UCSD-AML1 (cell line): Measurements from ENCODE around the gene MED25.
A peak's percentile ranks its signal among the peaks of the same experiment; 100 is the strongest.
"Not testable (repeated sequence)": the region's sequence is repeated elsewhere in the genome, so short reads cannot be mapped to it uniquely, and the experiment has no call there.

ENCODE experiments used
- DNase-seq: peaks from one replicate; lab custom pipeline; 2025; ENCODE audit not compliant: unreplicated experiment; lab: John Stamatoyannopoulos, UW

The MED25 gene

DNA sequence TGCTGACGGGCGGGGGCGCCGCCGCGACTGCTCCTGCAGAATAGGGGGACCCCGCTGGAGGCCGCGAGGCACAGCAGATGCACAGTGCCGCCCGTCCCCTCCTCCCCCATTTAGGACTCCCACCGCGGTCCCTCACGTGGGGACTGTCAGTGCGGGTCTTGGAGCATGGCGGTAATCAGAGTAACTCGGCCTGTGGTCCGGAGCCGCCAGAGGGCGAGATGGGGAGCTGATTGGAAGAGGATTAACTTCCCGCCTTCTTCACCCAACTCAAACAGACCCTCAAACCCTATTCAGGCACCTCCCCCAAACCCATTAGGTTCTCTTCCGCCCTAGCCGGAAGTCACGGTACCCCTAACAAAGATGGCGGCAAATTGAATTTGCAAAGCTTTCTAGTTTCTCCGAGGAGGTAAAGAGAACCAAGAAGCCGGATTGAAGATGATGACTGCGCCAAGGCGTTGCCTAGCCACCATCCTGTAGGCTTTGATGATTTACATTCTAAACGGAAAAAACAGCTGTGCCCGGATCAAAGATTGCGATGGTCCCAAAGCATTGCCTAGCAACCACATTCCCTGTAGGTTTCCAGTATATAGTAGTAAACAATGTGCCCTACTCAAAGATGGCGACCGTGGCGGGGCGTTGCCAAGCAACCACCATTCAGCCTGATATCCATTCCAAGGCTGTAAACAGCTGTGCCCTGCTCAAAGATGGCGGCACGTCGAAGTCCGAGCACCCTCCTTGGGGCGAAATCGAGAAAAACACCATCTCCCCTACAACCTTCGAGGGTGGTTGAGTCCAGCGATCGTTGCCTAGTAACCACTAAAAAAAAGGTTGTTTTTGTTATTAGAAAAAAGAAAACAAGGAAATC is 4.9 kb upstream of the MED25 start, which contains the start of gene FUZ:
FUZ (minus strand) TSS at position 296 of the 865 bp plus-strand sequence; CDS start at position 110, 186 bp downstream.
- peak; percentile 95 for DNase-seq

DNA sequence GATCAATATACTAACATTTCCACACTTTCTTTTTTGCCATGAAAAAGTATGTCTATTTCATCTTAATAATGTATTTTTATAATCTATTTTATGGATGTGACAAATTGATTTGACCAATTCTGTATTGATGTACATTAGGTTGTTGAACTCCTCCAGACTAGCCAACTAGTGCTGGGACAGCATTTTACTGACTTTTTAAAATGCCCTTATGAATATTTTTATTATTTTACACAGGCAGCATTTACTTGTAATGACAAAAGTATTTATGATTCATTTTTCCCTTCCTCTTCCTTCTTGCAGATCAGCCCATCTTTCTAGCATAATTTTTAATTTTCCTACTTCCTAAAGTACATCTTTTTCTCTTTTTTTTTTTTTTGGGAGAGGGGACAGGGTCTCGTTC is 4.1 kb upstream of the MED25 start:
- DNase-seq = no peak

DNA sequence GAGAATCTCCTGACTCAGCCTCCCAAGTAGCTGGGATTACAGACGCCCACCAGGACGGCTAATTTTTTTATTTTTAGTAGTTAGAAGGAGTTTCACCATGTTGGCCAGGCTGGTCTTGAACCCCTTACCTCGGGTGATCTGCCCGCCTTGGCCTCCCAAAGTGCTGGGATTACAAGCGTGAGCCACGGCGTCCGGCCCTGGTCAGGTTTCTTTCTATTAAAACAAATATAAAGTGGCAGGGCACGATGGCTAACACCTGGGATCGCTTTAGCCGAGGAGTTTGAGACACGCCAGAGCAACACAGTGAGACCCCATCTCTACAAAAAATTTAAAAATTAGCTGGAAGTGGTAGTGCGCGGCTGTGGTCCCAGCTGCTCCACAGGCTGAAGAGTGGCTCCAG is 1.5 kb upstream of the MED25 start:
- DNase-seq = no peak

DNA sequence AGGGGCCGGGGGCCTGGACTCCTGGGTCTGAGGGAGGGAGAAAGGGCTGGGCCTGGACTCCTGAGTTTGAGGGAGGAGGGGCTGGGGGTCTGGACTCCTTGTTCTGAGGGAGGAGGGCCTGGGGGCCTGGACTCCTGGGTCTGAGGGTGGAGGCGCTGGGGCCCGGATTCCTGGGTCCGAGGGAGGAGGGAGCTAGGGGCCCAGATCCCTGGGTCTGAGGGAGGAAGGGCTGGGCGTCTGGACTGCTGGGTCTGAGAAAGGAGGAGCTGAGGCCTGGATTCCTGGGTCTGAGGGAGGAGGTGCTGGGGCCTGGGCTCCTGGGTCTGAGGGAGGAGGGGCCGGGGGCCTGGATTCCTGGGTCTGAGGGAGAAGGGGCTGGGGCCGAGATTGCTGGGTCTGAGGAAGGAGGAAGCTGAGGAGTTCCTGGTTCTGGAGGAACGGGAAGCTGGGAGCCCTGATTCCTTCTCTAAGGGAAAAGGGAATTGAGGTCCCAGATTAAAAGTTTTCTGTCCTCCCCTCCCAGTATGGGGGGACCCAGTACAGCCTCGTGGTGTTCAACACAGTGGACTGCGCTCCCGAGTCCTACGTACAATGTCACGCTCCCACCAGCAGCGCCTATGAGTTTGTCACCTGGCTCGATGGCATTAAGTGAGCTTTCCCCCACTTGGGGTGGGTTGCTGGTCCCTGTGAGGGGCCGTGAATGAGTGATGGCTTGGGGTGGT is 721 bp downstream of the MED25 start:
- DNase-seq = no peak

DNA sequence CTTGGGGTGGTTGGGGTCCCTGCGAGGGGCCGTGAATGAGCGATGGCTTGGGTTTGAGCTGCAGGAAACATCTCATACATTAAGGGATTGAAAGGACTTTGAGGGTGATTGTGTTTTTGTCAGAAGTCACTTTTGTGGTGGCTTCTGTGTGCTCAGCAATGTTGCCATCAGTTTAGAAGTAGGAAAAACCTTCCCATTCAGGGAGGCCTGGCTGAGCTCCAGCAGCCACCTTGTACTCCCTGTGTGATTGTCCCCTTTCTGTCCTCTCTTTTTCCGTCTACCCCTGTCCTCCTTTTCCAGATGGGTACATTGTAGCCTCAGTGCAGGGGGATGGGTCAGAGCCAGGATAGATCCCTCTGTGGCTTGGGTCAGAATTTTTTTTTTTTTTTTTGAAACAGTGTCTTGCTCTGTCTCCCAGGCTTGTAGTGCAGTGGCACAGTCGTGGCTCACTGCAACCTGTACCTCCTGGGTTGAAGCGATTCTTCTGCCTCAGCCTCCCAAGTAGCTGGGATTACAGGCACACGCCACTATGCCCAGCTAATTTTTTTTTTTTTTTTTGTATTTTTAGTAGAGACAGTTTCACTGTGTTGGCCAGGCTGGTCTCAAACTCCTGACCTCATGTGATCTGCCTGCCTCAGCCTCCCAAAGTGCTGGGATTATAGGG is 1.5 kb downstream of the MED25 start:
- DNase-seq = not testable (repeated sequence)

DNA sequence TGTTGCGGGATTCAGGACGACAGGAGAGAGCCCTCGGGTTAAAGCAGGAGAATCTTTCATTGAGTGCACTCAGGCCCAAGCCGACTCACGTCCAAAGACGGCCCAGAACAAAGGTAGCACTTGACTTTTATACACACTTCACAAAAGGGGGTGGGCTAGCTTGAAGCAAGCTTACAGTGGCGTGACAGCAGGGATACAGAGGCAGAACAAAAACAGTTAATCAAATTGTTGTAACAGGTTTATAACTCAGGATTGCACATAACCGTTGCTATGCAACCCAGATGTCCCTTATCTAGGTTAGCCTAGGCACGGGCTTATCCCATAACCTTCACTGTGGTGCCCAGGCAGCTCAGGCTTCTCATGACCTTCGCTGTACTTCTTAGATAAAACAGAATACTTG is 2.0 kb downstream of the MED25 start:
- no peak for DNase-seq

DNA sequence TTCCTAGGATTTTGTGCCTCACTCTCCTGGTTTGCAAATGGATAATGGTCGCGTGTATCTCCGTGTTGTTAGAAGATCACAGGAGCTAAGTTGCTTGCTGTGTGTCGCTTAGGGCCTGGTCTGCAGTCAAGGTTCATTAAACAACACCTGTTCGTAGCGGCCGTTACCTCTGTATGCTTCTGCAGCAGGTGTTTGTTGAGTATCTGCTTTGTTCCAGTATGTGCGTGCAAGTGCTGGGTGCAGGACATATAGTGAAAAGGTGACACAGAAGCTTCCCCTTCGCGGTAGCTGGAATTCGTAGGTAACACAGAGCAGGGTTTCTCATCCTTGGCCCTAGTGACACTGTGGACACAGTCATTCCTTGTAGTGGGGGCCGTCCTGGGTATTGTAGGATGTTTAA is 5.4 kb downstream of the MED25 start:
- no peak for DNase-seq

DNA sequence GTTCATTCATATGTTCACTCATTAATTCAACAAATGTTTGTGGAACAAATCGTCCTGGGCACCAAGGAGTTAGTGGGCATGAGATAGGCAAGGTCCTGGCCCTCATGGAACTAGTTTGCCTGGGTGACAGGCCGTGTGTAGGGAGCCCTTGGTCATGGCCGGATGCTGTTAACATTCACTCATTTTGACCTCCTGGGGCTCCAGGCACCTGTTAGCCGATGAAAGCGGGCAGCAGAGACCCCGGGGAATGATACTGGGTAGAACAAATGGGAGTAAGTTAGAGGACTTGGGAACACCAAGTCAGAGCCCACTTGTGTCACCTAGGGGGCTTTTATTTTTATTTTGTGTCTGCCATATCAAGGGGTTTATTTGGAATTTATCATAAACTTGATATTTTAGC is 6.6 kb downstream of the MED25 start:
- DNase-seq = no peak

DNA sequence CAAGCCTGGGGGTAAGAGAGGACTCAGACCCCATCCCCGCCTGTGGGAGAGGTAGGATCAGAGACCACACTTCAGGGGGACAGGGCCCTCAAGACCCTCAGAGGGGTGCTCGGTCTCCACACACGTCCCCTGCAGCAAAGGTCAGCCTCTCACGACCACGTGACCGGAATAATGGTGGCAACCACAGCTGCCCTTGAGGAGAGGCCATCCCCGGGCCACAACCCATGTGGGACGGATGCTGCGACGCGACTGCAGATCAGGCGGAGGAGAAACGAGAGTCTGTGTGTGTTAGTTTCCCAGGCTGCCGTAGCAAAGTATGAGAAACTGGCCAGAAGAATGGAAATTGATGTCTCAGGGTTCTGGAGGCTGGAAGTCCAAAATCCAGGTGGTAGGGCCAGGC is 8.9 kb downstream of the MED25 start:
- DNase-seq = no peak

DNA sequence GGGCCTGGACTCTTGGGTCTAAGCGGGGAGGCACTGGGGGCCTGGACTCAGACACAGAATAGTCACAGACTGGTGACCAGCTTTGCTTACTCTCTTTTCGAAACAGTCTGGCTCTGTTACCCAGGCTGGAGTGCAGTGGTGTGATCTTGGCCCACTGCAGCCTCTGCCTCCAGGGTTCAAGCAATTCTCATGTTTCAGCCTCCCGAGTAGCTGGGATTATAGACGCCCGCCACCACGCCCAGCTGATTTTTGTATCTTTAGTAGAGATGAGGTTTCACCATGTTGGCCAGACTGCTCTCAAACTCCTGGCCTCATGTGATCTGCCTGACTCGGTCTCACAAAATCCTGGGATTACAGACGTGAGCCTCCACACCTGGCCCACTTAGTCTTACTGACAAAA is 11.1 kb downstream of the MED25 start:
- no peak for DNase-seq

DNA sequence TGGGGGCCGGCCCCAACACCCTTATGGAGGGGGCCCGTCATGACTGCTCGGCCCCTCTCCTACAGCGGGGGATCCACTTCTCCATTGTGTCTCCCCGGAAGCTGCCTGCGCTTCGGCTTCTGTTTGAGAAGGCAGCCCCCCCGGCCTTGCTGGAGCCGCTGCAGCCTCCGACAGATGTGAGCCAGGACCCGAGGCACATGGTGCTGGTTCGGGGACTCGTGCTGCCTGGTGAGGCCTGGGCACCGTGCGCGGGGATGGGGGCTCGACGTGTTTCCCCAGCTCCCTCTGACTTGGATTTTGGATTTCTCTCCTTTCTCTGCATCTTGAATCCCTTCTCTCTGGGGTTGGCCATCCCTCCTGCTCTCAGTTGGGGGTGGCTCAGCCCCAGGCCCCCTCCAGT is 11.6 kb downstream of the MED25 start:
- DNase-seq = no peak

DNA sequence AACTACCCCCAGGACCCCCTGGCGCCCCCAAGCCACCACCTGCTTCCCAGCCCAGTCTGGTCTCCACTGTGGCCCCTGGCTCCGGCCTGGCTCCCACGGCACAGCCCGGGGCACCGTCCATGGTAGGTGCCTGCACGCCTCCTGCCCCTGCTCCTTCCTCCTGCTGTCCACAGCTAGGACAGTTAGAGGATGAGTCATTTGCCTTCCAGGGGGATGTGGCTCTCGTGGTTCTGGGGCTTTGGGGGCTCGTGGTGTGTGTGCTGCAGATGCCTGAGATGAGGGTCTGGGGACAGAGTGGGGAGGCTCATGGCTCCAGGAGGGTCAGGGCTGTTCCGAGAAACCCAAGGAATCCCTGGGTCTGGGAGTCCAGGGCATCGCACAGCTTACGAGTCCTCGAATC is 12.7 kb downstream of the MED25 start:
- no peak for DNase-seq

DNA sequence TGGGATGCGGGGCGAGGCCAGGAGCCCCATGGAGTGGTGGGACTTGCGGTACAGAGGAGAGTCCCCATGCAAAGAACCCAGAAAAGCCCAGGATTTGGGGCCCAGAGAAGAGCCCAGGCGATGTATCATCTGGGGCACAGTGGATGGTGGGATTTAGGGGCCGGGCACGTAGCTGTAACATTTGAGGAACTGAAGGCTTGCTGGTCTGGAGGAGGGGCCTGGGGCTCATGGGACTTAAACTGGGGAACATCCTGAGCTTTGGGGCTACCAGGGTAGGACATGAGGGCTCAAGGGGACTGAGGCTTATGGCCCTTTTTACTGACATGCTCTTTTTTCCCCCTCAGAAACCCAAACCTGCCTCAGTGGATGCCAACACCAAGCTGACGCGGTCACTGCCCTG is 13.5 kb downstream of the MED25 start:
- no peak for DNase-seq

DNA sequence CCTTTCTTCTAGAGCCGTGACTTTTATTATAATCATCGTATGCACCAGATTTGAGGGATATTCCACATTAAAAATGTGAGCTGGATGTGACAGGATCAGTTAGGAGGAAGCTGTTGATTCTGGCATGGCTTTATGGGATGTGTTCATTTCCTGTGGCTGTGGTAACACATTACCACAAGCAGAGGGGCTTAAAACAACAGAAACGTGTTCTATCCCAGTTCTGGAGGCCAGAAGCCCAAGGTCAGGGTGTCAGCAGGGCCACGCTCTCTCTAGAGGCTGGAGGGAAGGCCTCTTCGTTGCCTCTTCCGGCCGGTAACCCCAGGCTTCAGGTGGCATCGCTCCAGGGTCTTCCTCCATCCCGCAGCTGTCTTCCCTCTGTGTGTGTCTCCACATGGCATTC is 14.5 kb downstream of the MED25 start:
- DNase-seq = no peak

DNA sequence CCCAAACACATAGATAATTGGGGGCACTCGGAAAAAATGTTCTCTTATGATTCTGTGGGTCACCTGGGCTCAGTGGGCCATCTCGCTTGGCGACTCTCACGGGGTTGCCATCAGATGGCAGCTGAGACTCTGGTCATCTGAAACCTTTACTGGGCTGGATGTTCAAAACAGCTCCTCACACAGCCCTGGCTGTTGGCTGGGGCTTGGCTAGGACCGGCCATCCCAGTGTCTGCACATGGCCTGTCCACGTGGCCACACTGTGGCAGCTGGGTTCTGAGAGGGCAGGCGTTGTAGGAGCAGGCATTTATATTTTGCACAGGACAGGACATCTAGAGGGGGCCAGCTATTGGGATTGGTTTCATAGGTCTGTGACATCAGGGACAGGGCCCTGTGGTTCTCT is 15.5 kb downstream of the MED25 start:
- DNase-seq = no peak

DNA sequence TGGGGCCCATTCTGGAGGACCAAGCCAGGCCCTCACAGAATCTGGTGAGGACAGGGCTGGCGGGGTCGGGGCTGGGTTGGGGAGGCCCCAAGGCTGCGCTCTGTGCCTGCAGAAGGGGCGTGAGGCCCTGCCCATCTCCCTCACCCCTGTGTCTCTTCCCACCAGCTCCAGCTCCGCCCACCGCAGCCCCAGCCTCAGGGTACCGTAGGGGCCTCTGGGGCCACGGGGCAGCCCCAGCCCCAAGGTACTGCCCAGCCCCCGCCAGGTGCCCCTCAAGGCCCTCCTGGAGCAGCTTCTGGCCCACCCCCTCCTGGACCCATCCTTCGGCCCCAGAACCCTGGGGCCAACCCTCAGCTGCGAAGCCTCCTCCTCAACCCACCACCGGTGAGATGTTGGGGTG is 17.5 kb downstream of the MED25 start:
- no peak for DNase-seq

DNA sequence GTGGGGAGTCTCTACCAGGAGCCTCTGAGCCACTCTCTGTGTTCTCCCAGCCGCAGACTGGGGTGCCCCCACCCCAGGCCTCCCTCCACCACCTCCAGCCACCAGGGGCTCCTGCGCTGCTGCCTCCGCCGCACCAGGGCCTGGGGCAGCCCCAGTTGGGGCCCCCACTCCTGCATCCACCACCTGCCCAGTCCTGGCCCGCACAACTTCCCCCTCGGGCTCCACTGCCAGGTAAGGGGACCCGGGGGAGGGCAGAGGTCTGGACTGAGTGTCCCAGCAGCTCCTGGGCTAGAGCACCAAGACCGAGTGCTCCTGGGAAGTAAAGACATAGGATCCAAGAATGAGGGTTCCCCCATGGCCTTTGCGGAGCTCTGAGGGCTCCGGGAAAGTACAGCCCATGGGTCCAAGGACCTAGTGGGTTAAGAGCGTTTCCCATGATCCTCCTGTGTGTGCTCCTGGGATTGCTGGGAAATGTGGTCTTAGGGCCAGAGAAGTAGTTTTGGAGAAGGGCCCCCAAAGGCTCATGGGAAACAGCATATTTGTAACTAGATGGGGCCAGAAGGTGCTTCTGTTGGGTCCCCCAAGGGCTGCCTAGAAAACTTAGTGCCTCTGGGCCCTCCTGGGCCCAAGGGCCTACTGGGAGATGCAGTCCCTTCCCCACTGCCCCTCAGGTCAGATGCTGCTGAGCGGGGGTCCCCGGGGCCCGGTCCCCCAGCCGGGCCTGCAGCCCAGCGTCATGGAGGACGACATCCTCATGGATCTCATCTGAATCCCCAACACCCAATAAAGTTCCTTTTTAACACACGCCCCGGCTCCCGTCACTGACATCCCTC is 18.3 kb downstream of the MED25 start:
- no peak for DNase-seq

DNA sequence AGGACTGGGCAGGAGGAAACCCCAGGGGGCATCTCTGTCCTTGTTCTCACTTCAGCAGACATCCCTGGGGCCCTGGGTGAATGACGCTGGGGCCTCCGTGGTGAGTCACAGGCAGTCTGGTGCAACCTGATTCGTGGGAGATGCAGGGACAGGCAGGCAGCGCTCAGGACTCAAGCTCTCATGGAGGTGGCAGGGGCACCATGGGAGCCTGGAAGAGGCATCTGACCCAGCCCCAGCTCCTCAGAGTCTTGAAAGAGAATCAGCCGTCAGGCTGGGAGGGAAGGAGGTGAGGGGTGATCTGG is 18.9 kb downstream of the MED25 start:
- DNase-seq = no peak

DNA sequence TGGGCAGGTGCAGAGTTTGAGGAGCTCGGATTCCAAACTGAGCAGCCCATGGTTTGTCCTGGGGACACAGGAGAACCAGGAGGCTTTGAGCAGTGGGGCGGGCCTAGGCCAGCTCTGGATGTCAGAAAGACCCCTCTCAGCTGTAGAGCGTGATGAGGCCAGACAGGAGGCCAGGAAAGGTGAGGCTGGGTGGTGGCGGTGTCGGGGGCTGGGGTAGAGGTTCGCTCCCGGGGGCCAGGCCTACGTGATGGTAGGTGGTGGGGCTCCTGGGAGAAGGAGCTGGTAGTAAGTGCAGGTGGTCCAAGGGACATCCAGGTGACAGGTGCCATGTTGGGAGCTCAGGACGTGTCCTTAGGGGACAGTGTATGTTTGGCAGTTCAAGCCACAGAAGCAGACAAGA is 19.3 kb downstream of the MED25 start:
- no peak for DNase-seq

DNA sequence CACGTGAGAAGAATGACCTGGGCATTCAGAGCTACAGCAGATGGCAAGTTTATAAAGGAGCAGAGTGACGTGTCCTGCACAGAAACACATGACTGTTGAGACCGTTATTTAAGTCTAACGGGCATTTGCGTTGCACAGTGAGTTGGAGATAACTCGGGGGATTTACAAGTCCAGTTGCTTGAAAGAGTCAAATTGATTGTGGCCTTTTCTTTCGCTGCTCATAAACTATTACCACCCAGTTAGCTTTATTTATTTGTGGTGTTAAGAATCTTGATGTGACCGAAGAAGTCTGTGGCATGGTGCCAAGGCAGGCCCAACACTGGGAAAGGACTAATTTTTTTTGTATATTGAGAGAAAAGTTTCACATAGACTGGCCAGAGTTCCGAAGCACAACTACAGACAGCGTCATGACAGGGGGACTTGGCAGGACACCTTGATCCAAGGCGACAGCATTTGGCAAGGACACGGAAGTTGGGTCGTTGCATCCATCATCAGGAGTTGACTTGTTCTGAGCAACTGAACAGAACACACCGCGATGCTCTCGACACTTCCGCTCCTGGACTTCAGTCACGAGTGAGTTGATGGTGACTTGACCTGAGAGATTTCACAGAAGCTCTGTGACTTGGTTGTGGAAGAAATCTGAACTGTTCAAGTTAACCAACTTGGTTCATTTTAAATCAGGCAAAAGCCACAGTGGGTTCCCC is 20.9 kb downstream of the MED25 start:
- DNase-seq = no peak

DNA sequence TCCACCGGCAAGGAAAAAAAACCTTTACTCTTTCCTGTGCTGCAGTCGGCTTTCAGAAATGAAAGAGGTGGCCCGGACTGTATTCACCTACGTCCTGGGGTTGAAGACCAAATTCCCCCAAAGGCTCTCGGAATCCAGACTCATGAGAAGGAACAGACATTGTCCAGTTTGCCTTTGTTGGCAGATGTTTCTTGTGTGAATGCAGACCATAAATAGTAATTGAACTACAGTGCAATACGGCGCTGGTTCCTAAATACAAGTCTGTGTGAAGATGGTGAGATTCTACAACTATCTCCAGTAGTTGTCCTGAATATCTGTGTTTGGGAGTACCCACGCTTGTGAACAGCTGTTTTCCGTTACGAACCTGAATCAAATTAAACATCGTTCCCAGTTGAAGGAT is 21.6 kb downstream of the MED25 start:
- no peak for DNase-seq
